ENCODE measurements around the gene CYYR1. TPM values are rescaled to one million over a fixed set of nuclear protein-coding genes. Genes with fewer than 3 reads are reported as not detected.

CYYR1 gene
- total RNA-seq, 1 donor from 2014 or later: 40.7 TPM

DNA sequence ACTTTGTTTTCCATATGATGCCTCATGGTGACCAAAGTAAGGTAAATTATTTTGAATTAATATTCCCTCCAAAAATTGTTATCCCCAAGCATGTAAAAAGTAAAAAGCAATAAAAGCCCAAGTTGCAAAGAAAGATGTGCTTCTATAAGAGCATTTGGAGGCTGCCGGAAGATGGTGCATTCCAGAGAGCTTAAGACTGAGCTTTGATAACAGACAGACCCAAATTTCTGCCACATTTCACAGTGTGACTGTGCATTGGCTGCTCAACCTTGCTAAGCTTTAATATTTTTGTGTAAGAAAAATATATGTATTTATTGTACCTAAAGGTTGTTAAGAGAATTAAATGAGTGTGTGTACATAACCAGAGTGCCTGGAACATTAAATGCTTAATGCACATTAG lies 67.9 kb downstream of the CYYR1 start:
- Mint-ChIP-seq H3K9me3 (ENCODE audit: unreplicated experiment) (no peaks in the 10 kb centered on the region), H3K4me1 (ENCODE audit: low read depth, unreplicated experiment) (peaks cover 29% of the 10 kb centered on the region), H3K36me3 (ENCODE audit: unreplicated experiment) (no peaks in the 10 kb centered on the region), H3K27me3 (ENCODE audit: unreplicated experiment) (no peaks in the 10 kb centered on the region), H3K27ac (ENCODE audit: unreplicated experiment) (no peak overlapping the region), H3K4me3 (ENCODE audit: unreplicated experiment) (no peak overlapping the region)
- DNase-seq: no peak
- TF ChIP-seq, protein P1, sequence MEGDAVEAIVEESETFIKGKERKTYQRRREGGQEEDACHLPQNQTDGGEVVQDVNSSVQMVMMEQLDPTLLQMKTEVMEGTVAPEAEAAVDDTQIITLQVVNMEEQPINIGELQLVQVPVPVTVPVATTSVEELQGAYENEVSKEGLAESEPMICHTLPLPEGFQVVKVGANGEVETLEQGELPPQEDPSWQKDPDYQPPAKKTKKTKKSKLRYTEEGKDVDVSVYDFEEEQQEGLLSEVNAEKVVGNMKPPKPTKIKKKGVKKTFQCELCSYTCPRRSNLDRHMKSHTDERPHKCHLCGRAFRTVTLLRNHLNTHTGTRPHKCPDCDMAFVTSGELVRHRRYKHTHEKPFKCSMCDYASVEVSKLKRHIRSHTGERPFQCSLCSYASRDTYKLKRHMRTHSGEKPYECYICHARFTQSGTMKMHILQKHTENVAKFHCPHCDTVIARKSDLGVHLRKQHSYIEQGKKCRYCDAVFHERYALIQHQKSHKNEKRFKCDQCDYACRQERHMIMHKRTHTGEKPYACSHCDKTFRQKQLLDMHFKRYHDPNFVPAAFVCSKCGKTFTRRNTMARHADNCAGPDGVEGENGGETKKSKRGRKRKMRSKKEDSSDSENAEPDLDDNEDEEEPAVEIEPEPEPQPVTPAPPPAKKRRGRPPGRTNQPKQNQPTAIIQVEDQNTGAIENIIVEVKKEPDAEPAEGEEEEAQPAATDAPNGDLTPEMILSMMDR (IDR thresholded peaks at IDR 0.05; ENCODE audit: partially characterized antibody, unreplicated experiment): no peak

DNA sequence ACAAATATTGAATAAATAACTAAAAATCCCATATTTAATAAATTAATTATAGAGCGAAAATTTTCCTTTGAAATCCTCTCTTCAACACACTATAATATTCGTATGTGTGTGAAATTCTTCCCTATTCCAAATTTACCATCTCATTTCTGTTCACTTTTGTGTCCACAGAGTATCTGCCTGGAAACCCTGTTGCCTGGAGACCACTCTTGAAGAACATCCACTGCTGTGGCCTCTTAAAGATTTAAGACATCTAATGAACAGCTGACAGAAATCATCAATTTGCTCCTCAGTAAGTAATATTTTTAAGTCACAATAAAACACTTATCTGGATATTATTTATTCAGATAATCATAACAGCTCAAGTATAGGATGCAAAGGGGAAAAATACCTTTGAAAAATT lies 69.7 kb downstream of the CYYR1 start:
- Mint-ChIP-seq H3K9me3 (ENCODE audit: unreplicated experiment) (peaks cover 2% of the 10 kb centered on the region), H3K27me3 (ENCODE audit: unreplicated experiment) (peaks cover 4% of the 10 kb centered on the region), H3K4me1 (ENCODE audit: low read depth, unreplicated experiment) (peaks cover 23% of the 10 kb centered on the region), H3K4me3 (ENCODE audit: unreplicated experiment) (no peak overlapping the region), H3K36me3 (ENCODE audit: unreplicated experiment) (peaks cover 7% of the 10 kb centered on the region), H3K27ac (ENCODE audit: unreplicated experiment) (no peak overlapping the region)
- no peak for DNase-seq
- TF ChIP-seq, protein P1 (IDR thresholded peaks at IDR 0.05; ENCODE audit: partially characterized antibody, unreplicated experiment): no peak

DNA sequence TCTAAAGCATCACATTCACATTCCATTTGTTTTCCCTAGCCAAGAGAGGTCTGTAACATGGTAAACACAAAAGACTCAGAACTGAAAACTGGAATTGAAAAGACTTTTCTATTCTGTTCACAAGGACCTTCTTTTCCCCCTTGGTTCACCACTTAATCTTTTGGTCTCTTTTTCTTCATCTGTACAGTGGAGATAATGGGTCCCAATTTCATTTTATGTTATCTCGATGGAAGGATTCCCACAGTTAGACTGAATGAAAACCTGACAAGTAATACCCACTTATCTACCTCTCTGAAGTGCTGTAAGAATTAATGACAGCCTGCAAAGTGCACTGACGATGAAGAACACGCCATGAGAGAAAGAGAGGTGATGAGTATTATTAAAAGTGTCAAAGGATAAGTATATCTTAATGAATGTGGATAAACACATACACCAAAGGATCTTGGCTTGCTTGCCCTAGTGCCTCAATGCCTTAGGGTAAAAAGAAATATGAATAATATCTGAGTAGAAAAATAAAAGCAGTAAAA lies 71.5 kb downstream of the CYYR1 start:
- Mint-ChIP-seq H3K36me3 (ENCODE audit: unreplicated experiment) (peaks cover 7% of the 10 kb centered on the region), H3K27ac (ENCODE audit: unreplicated experiment) (no peak overlapping the region), H3K4me3 (ENCODE audit: unreplicated experiment) (no peak overlapping the region), H3K27me3 (ENCODE audit: unreplicated experiment) (peaks cover 4% of the 10 kb centered on the region), H3K9me3 (ENCODE audit: unreplicated experiment) (peaks cover 4% of the 10 kb centered on the region), H3K4me1 (ENCODE audit: low read depth, unreplicated experiment) (peaks cover 8% of the 10 kb centered on the region)
- DNase-seq: no peak
- TF ChIP-seq, protein P1 (IDR thresholded peaks at IDR 0.05; ENCODE audit: partially characterized antibody, unreplicated experiment): no peak

DNA sequence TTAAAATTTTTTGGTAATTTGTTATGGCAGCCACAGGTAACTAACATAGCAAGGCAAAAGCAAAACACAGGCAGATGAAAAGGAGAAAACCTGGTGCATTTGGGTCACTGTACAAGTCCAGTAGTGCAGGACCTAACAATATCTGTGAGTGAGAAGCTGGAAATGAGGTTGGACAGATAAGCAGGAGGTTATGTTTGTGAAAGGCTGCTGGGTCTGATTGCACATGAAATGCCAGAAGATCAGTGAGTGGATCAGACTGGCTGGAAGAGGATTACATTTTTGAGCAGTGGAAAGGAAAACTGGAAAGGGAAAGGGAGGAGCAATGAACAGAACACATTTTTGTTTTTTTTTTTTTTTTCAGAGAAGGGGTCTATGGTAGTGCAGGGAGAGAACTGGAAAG lies 73.6 kb downstream of the CYYR1 start:
- no peak overlapping the region for H3K4me3 Mint-ChIP-seq (ENCODE audit: unreplicated experiment)
- TF ChIP-seq, protein P1 (IDR thresholded peaks at IDR 0.05; ENCODE audit: partially characterized antibody, unreplicated experiment): no peak
- H3K27me3 Mint-ChIP-seq (ENCODE audit: unreplicated experiment): peaks cover 4% of the 10 kb centered on the region
- peaks cover 12% of the 10 kb centered on the region for H3K36me3 Mint-ChIP-seq (ENCODE audit: unreplicated experiment)
- peaks cover 4% of the 10 kb centered on the region for H3K4me1 Mint-ChIP-seq (ENCODE audit: low read depth, unreplicated experiment)
- peaks cover 4% of the 10 kb centered on the region for H3K9me3 Mint-ChIP-seq (ENCODE audit: unreplicated experiment)
- no peak overlapping the region for H3K27ac Mint-ChIP-seq (ENCODE audit: unreplicated experiment)
- DNase-seq: no peak

DNA sequence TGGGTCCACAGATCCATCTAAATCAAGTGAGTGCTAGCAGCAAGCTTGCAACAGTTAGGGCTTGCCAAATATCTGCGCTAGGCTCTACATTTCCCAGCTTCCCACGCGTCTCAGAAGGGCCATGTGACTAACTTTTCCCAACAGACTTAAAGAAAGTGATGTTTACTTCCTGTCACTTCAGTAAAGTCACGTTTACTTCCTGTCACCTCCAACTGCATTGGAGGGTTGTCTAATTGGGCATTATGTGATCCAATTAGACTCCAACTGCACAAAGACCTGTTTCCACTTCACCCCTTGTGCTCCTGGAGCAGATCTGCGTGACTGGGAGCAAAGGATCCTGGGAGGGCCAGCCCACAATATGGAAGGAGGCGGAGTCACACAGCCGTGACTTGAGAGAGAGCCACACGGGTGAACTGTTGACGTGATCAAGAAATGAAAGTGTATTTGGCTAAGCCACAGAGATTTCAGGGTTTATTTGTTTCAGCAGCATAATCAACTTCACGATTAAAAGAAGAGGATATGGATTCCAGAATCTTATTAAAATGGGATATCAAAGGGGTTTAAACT lies 77.7 kb downstream of the CYYR1 start:
- Mint-ChIP-seq H3K36me3 (ENCODE audit: unreplicated experiment) (peaks cover 12% of the 10 kb centered on the region), H3K4me3 (ENCODE audit: unreplicated experiment) (no peak overlapping the region), H3K27ac (ENCODE audit: unreplicated experiment) (no peak overlapping the region), H3K27me3 (ENCODE audit: unreplicated experiment) (peaks cover 7% of the 10 kb centered on the region), H3K4me1 (ENCODE audit: low read depth, unreplicated experiment) (peaks cover 13% of the 10 kb centered on the region), H3K9me3 (ENCODE audit: unreplicated experiment) (peaks cover 8% of the 10 kb centered on the region)
- no peak for DNase-seq
- TF ChIP-seq, protein P1 (IDR thresholded peaks at IDR 0.05; ENCODE audit: partially characterized antibody, unreplicated experiment): no peak
